UCSD-AML1 (cell line): ENCODE measurements around the gene PEBP1.

ENCODE experiments used
- DNase-seq: peaks from one replicate; lab custom pipeline; 2025; ENCODE audit not compliant: unreplicated experiment; lab: John Stamatoyannopoulos, UW

The PEBP1 gene

DNA sequence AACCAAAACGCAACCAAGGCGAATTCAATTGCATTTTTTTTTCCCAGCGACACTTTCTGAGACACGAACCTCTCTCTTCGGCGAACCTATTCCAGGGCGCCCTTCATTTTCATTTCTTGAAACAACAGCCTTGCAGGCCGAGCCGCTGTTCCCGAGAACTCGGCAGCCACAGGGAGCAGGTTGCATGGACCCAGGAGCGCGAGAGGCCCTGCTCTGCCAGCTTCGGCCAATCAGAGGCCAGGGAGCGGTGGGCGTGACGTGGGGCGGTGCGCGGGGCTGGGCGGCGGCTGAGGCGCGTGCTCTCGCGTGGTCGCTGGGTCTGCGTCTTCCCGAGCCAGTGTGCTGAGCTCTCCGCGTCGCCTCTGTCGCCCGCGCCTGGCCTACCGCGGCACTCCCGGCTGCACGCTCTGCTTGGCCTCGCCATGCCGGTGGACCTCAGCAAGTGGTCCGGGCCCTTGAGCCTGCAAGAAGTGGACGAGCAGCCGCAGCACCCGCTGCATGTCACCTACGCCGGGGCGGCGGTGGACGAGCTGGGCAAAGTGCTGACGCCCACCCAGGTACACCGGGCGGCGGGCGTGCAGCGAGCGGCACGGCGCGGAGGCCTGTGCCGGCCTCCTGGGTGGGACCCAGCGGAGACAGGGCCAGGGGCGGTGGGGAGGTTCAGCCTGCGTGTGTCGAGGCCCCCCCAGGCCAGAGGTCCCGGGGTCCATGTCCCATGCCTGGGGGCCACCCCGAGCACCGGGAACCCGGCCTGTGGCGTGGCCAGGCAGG is at the start of gene PEBP1:
PEBP1 (plus strand) TSS at position 337 of the 771 bp plus-strand sequence; CDS start at position 423, 86 bp downstream.
- DNase-seq, result peak; percentile 95

DNA sequence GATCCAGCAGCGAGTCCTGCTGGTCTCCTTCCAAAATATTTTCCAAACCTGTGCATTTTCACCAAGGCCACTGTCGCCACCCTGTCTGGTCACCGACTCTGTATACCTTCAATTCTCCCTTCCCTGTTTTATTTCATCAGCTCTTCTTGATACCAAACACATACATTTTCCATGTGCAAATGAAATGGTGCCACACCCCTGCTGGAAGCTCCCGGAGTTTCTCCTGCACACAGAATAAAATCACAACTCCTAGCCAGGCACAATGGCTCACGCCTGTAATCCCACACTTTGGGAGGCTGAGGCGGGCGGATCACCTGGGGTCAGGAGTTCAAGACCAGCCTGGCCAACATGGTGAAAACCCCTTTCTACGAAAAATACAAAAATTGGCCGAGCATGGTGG is 46.1 kb upstream of the PEBP1 start:
- DNase-seq, result no peak

DNA sequence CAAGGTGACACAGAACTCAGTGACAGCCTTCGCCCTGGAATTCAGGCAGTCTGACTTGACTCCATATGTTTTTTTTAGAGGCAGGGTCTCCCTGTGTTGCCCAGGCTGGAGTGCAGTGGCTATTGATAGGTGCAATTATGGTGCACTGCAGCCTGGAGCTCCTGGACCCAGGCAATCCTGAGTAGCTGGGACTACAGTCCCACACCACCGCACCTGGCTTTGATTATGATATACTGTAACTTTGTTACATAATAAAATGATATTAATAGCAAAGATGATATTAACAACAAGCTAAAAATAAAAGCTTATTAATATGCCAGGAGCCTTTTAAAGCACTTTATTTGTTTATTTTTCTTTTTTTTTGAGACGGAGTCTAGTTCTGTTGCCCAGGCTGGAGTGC is 41.9 kb upstream of the PEBP1 start:
- DNase-seq, result no peak

DNA sequence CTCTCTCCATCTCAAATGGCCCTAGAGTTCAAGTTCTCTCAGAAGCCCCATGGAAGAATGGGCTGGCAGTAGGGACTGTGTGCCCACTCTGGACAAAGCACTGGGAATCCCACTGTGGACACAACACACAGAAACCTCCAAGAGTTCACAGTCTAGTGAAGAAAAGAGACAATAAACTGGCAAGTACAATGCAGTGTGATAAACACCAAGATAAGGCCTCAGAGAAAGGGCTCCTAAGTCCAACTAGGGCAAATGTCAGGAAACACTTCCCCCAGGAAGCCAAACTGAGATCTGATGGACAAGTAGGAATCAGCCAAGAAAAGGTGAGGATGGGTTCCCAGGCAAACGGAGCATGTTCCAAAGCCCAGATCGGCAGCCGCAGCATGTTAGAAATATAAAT is 37.5 kb upstream of the PEBP1 start:
- DNase-seq, result no peak

DNA sequence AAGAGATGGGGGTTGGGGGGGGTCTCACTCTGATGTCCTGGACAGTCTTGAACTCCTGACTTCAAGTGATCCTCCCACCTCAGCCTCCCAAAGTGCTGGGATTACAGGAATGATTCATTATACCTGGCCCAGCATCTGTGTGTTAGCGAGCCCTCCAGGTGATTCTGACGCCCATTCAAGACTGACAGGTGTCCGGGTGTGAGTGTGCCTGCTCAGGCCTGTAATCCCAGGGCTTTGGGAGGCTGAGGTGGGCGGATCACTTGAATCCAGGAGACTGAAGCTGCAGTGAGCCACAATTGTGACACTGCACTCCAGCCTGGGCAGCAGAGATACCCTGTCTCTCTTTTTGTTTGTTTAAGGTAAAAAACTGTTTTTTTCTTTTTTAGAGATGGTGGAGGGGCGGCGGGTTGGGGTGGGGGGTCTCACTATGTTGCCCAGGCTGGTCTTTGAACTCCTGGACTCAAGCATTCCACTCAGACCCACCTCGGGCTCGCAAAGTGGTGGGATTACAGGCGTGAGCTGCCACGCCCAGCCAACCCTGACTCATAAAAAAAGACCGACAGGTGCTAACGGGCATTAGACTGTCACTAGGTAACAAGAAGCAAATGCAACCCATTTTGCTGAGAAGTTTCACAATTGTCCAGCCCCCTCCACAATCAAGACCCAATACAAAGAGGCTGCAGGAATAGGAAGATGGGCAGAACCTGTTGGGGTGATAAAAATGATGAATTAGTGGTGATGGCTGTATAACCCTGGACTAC is 36.8 kb upstream of the PEBP1 start:
- no peak for DNase-seq

DNA sequence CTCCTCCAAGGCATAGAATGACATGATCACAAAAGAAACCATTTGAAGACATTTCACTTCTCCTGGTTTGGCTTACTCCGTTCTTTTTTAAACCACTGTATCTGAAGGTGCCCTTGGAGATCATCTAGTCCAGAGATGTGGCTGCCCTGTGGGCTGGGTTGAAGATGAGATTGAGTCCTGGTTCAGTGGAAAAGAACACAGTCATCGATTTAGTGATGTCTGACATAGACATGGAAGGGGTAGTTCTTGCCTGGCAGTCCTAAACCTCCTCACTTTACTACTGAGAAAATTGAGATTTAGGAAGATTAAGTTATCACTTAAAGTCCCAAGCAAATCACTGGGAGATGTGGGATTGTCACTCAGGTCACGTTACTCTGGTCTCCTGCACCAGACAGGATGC is 34.9 kb upstream of the PEBP1 start:
- no peak for DNase-seq

DNA sequence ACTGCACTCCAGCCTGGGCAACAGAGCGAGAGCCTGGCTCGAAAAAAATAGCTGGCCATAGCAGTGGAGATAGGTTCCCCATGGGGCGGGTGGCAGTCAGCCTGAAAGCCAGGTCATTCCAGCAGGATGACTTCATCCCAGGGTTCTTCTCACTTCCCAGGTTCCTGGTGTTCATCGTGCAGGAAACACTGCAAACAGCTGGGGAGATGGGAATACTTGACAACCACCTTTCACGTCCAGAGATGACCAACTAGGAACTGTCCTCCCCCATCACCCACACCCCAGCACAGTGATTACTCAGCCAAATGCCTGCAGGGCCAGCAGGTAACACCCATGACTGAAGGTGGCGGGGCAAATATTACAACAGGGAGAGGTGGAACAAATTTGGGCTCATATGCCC is 33.9 kb upstream of the PEBP1 start:
- DNase-seq, result no peak

DNA sequence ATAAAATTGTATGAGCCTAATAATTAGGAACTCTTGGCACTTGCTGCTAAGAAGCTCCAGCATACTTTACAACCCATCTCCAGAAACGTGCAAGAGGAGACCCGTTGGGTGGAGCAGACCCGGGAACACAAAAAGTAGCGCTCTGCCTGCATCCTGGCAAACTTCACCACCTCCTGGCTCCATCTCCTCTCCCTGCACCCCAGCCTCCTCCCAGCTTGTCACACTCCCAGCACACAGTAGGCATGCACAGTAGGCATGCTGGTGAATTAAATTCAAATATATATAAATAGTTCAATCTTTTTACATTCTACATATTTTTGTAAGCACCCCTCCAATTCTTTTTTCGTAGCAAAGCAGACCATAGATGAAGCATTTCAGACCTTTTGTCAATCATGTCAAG is 33.3 kb upstream of the PEBP1 start:
- no peak for DNase-seq

DNA sequence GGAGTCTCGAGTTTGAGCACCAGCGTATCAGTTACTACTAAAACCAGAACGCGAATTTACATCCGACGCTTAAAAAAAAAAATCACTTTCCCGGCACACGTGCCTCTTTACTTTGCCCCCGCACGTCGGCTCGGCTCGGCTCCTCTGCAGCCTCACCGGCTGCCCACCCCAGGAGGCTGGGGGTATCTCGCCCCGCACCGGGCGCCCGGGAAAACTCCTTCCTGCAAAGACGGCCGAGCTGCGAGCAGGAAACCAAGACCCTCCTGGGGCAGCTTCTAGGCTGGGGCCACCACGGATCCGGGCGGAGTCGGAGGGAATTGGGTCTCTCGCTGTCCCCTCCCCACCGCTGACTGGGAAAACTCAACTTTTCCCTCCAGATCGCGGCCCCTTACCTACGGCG is 32.7 kb upstream of the PEBP1 start:
- peak; percentile 36 for DNase-seq

DNA sequence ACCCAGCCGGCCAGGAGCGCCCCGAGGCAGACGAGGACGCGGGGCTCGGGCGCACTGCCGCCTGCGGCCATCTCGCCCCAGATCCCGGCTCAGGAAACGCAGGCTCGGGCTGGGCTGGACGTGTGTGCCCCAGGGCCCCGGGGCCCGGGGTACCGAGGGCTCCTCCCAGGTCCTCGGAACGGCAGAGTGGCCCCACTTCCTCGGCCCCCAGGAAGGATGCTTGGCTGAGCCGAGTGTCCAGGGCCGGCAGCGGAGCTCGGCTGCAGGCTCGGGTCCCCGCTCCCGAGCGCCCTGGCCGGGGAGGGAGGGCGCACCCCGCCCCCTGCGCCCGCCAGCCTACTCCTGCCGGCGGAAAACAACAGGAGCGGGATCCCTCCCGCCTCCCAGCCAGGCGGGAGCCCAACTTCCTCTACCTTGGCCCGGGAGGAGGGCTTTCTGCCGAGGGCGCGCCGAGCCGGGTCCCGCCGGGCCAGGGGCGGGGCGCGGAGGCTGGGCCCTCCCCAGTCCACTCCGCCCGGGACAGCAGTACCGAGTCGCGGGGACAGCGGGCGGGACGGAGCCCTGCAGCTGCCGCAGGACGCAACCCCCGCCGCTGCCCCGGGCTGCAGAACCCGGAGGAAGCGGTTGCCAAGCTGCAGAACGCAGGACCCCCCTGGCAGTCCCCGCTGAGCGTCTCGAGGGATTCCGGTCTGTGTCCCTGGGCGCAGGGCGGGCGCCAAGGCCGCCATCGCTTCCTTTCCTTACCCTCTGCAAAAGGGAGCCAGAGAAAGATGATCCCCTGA is 32.1 kb upstream of the PEBP1 start, which contains the start of gene VSIG10:
VSIG10 (minus strand) TSS at position 411 of the 782 bp plus-strand sequence; CDS start at position 71, 340 bp downstream.
- peak; percentile 66 for DNase-seq

DNA sequence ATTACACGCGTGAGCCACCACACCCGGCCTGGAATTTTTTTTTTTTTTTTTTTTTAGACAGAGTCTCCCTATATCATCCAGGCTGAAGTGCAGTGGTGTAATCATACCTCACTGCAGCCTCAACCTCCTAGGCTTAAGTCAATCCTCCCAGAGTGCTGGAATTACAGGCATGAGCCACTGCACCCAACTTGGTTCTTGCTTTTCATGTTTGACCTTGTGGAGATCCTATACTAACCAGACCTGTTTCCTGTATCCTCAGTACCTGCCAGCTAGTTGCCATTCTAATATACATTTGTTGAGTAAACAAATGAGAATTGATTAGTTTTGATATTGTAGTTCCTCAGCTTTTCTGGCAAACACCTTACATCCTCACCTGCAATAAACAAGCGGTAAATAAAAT is 28.9 kb upstream of the PEBP1 start:
- no peak for DNase-seq

DNA sequence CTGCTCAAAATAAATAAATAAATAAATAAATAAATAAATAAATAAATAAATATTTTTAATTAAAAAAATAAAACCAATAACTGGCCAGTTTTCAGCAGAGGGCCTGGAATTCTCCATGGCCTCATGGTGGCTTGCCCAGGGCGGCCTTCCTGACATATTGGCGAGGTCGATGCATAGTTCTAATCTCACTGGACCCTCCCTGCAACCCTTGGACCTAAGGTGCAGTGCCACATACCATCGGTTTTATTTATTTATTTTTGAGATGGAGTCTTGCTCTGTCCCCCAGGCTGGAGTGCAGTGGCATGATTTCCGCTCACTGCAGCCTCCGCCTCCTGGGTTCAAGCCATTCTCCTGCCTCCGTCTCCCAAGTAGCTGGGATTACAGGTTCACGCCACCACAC is 28.2 kb upstream of the PEBP1 start:
- no peak for DNase-seq

DNA sequence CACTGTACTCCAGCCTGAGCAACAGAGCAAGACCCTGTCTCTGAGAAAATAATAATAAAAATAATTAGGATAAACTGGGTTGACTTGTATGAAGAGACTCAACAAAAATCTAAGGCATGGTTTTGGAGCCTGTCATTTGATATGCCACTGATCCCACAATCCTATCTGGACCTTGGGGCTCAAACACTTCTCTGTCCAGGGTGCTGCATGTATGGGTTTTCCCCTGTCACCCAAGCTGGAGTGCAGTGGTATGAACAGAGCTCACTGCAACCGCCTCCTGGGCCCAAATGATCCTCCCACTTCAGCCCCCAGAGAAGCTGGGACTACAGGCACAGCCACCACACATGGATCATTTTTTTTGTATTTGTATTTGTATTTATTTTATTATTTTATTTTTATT is 26.8 kb upstream of the PEBP1 start:
- no peak for DNase-seq

DNA sequence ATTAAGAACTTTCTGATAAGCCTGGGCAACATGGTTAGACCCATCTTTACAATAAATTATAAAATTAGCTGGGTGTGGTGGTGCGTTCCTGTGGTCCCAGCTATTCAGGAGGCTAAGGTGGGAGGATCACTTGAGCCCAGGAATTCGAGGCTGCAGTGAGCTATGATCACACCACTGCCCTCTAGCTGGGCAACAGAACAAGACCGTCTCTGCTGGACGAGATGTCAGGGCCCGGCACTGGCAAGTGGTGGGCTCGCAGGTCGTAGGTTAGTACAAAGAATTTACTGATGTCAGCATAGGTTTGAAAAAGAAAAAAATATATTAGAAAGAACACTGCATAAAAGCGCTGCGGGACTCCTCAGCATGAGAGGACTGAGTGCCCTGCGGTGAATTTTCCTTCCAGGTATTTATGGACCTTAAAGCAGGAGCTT is 16.5 kb upstream of the PEBP1 start:
- no peak for DNase-seq

DNA sequence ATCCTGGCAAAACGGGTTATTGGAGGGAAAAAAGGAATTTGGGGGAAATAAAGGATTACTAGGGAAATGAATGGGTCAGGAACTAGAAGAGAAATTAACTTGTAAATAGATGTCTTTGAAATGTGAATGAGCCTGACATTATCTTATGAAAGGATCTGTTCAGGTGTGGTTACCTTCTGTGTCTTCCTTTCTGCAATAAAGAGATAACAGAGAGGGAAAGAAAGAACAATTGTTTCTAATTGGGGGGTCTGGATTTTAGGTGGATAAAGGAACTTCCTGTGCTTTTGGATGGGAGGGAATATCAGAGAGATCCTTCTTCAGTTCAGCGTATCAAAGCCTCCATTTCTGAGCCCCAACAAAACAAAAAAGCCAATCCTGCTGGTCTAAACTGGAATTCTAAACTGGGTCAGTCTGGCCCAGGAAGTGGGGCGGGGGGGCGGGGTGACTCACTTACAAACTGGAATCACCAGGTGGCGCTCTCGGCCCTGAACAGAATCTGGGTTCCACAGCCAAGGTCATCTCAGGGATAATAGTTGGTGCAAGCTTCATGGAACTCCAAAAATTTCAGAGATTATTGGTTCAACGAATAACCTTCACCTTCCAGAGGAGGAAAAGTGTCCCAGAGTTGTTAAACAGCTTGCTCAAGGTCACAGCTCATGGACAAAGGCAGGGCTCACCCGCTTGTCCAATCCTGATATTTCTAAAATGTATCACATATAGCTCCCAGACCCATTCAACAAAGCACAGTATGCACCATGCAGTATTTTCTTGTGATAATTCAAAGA is 15.2 kb upstream of the PEBP1 start:
- peak; percentile 68 for DNase-seq

DNA sequence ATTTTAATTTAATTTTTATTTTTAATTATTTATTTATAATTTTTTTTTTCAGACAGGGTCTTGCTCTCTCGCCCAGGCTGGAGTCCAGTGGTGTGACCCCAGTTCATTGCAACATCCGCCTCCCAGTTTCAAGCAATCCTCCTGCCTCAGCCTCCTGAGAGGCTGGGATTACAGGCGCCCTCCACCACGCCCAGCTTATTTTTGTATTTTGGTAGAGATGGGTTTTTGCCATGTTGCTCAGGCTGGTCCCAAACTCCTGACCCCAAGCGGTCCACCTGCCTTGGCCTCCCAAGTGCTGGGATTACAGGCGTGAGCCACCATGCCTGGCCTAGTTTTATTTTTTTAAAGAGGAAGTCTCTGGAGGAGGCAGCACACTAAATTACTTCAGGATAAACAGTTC is 13.7 kb upstream of the PEBP1 start:
- DNase-seq, result no peak

DNA sequence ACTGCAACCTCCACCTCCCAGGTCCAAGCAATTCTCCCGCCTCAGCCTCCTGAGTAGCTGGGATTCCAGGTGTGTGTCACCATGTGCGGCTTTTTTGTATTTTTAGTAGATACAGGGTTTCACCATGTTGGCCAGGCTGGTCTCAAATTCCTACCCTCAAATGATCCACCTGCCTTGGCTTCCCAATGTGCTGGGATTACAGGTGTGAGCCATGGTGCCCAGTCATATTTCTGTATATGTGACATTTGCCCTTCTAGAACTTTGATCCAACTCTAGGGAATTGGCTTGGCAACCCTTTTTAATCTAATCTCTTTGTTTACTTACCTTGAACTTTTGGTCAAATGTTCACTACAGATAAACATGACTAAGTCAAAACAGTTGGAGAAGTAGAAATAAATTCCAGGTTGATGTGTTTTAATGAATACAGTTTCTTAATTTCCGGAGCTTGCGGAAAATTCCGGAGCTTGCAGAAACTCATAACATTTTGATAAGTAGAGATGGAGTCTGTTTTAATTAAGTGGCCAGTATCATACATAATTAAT is 11.5 kb upstream of the PEBP1 start:
- no peak for DNase-seq

DNA sequence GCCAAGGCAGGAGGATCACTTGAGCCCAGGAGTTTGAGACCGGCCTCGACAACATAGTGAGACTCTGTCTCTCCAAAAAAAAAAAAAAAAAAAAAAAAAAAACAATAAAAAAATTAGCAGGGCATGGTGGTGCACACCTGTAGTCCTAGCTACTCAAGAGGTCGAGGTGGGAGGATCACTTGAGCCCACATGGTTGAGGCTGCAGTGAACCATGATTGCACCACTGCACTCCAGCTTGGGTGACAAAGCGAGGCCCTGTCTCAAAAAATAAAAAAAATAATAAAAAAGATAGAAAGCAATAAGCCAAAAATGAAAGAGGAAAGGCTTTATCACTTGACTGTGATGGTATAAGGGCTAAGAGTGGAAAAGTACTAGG is 10.2 kb upstream of the PEBP1 start:
- no peak for DNase-seq

DNA sequence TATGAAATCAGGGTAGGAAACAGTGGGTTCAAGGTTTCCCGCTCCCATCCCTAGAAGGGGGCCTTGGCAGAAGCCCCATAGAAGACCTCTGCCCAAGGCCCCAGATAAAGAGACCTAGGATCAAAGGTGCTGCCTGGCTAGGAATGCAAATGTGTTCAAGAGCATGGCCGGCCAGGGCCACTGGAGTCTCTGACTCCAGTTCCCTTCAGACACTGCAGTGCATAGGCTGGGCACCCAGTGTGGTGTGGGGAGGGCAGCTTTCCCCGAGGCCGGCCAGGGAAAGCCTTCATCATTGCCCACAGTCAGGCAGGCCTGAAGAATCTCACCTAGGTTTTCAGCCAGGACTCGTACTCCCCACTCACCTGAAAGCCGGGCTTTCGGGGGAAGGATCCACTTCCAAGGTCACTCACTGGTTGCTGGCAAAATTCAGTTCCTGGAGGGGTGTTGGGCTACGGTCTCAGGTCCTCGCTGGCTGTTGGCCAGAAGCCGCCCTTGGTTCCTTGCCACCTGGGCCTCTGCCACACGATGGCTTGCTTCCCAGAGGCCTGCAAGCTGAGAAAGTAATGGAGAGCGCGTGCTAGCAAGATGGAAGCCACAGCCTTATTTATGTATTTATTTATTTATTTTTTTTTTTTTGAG is 9.7 kb upstream of the PEBP1 start:
- DNase-seq, result no peak

DNA sequence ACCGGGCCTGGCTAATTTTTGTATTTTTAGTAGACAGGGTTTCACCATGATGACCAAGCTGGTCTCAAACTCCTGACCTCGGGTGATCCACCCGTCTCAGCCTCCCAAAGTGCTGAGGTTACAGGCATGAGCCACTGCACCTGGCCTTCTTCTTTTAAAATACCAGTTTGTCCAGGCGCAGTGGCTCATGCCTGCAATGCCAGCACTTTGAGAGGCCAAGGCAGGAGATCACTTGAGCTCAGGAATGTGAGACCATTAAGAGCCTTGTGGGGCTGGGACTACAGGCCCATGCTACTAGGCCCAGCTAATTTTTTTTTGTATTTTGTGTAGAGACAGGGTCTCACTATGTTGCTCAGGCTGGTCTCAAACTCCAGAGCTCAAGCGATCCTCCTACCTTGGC is 8.1 kb upstream of the PEBP1 start:
- no peak for DNase-seq
